Hepatocyte (in vitro differentiated cells): Measurements from ENCODE around the gene PLCL2. TPM values are rescaled to one million over a fixed set of nuclear protein-coding genes. Genes with fewer than 3 reads are reported as not detected.

Experiments used
- DNase-seq: peaks from one replicate; pipeline ENCODE4 v3.0.0-alpha.2; 2016; ENCODE audit warnings: low spot score
- H2AFZ ChIP-seq: fragments of 200-600 bp; sonication (generic); 2 replicates; pipeline ENCODE4 v1.6.0; 2016; ENCODE audit warnings: antibody characterized with exemption, mild to moderate bottlenecking
- H3K27ac ChIP-seq: fragments of 200-600 bp; sonication (generic); 2 replicates; pipeline ENCODE4 v1.5.1; 2016; ENCODE audit warnings: mild to moderate bottlenecking
- H3K27me3 ChIP-seq: fragments of 200-600 bp; sonication (generic); 2 replicates; pipeline ENCODE4 v1.6.1; 2016
- H3K36me3 ChIP-seq: fragments of 200-600 bp; sonication (generic); replicated peaks from 2 replicates; pipeline ENCODE4 v1.5.1; 2016; ENCODE audit warnings: low read depth; ENCODE audit not compliant: insufficient read depth
- H3K4me1 ChIP-seq: fragments of 200-600 bp; sonication (generic); 2 replicates; pipeline ENCODE4 v1.5.1; 2016; ENCODE audit warnings: mild to moderate bottlenecking, moderate library complexity; ENCODE audit not compliant: insufficient read depth
- H3K4me2 ChIP-seq: fragments of 200-600 bp; sonication (generic); 2 replicates; pipeline ENCODE4 v1.6.0; 2016
- H3K4me3 ChIP-seq: fragments of 200-600 bp; sonication (generic); 2 replicates; pipeline ENCODE4 v1.5.1; 2016; ENCODE audit warnings: mild to moderate bottlenecking
- H3K79me2 ChIP-seq: fragments of 200-600 bp; sonication (generic); 2 replicates; pipeline ENCODE4 v1.6.0; 2017; ENCODE audit warnings: mild to moderate bottlenecking
- H3K9me2 ChIP-seq: fragments of 200-600 bp; sonication (generic); replicated peaks from 2 replicates; pipeline ENCODE4 v1.6.0; 2017; ENCODE audit warnings: mild to moderate bottlenecking; ENCODE audit not compliant: insufficient read depth
- H3K9me3 ChIP-seq: fragments of 200-600 bp; sonication (generic); 2 replicates; pipeline ENCODE4 v1.5.1; 2016; ENCODE audit warnings: low read depth, mild to moderate bottlenecking
- H4K20me1 ChIP-seq: fragments of 200-600 bp; sonication (generic); 2 replicates; pipeline ENCODE4 v1.6.0; 2016; ENCODE audit warnings: mild to moderate bottlenecking; ENCODE audit not compliant: insufficient read depth, poor library complexity, severe bottlenecking
- EZH2 ChIP-seq: fragments of 200-600 bp; sonication (generic); IDR thresholded peaks from 2 replicates; pipeline ENCODE4 v1.6.1; 2016; ENCODE audit warnings: antibody characterized with exemption, mild to moderate bottlenecking, borderline replicate concordance
- EZH2phosphoT487 ChIP-seq: fragments of 200-600 bp; sonication (generic); IDR thresholded peaks from one replicate; pipeline ENCODE4 v1.6.1; 2018; ENCODE audit warnings: antibody characterized with exemption, mild to moderate bottlenecking, low read depth, moderate library complexity; ENCODE audit not compliant: unreplicated experiment, severe bottlenecking
- WGBS: methylation state at CpG from one replicate; pipeline ENCODE4 v1.1.6; 2016; ENCODE audit warnings: low lambda C conversion rate; ENCODE audit errors: missing lambda C conversion rate; 5-methylcytosine and 5-hydroxymethylcytosine counted together
- polyA plus RNA-seq: library from polyadenylated mRNA; unstranded; fragments of >200 nt; fragmentation: Nextera tagmentation; extraction: Ambion mirVana; gene quantifications from 2 replicates; pipeline ENCODE4 v1.2.1, GENCODE V29; 2016
- total RNA-seq: library from RNA; depleted of rRNA; stranded (reverse); fragments of >200 nt; gene quantifications from 2 replicates; pipeline ENCODE4 v1.2.3, GENCODE V29; 2014
- TF ChIP-seq, protein P1 (sequence below): fragments of 200-600 bp; sonication (generic); IDR thresholded peaks from 2 replicates; pipeline ENCODE4 v1.5.1; 2016; ENCODE audit warnings: antibody characterized with exemption, mild to moderate bottlenecking; ENCODE audit not compliant: poor library complexity

Gene PLCL2
- total and polyA plus RNA-seq, 2 experiments from 2014 or later: 3.2 to 14.2 TPM

DNA sequence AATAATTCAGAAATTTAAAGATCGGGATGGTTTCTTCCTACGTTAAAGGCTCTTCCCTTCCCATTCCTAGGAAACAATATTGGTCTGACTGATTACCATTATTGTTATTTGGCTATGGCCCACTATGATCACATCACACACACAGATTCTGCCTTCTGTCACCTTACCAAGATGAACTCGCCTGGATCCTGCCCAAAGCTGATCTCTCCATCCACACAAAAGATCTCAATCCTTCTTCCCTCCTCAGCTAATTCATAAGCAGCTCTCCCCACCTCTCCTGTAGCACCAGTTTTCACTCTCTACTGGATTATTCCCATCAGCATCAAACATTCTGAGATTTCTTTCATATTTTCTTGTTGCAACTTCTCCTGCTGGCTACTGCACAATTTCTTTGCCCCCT is 25.0 kb downstream of the PLCL2 start:
- no peaks in the 10 kb centered on the region for H3K9me3 ChIP-seq
- H3K79me2 ChIP-seq: peaks cover 33% of the 10 kb centered on the region
- no peaks in the 10 kb centered on the region for H3K9me2 ChIP-seq
- H3K27ac ChIP-seq: no peak overlapping the region
- no peak overlapping the region for H3K4me2 ChIP-seq
- DNase-seq: no peak
- peaks cover 17% of the 10 kb centered on the region for H3K4me1 ChIP-seq
- no peaks in the 10 kb centered on the region for H3K36me3 ChIP-seq
- TF ChIP-seq, protein P1, sequence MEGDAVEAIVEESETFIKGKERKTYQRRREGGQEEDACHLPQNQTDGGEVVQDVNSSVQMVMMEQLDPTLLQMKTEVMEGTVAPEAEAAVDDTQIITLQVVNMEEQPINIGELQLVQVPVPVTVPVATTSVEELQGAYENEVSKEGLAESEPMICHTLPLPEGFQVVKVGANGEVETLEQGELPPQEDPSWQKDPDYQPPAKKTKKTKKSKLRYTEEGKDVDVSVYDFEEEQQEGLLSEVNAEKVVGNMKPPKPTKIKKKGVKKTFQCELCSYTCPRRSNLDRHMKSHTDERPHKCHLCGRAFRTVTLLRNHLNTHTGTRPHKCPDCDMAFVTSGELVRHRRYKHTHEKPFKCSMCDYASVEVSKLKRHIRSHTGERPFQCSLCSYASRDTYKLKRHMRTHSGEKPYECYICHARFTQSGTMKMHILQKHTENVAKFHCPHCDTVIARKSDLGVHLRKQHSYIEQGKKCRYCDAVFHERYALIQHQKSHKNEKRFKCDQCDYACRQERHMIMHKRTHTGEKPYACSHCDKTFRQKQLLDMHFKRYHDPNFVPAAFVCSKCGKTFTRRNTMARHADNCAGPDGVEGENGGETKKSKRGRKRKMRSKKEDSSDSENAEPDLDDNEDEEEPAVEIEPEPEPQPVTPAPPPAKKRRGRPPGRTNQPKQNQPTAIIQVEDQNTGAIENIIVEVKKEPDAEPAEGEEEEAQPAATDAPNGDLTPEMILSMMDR: no peak
- no peak overlapping the region for H2AFZ ChIP-seq
- H3K4me3 ChIP-seq: no peak overlapping the region
- no peaks in the 10 kb centered on the region for H4K20me1 ChIP-seq
- WGBS: 93% methylated on average over 3 of the region's 3 CpGs
- H3K27me3 ChIP-seq: no peaks in the 10 kb centered on the region

GRCh38 chr3:16910207-16910606 is 25.5 kb downstream of the PLCL2 start:
- 92% methylated on average over 3 of the region's 3 CpGs for WGBS
- Histone ChIP-seq H4K20me1 (no peaks in the 10 kb centered on the region), H3K9me3 (no peaks in the 10 kb centered on the region), H3K27me3 (no peaks in the 10 kb centered on the region), H3K4me1 (peaks cover 17% of the 10 kb centered on the region), H3K79me2 (peaks cover 37% of the 10 kb centered on the region), H3K4me2 (no peak overlapping the region), H3K27ac (no peak overlapping the region), H3K9me2 (no peaks in the 10 kb centered on the region), H2AFZ (no peak overlapping the region), H3K36me3 (no peaks in the 10 kb centered on the region), H3K4me3 (no peak overlapping the region)
- TF ChIP-seq EZH2phosphoT487 (no peak), EZH2 (no peak)
- TF ChIP-seq, protein P1: no peak
- no peak for DNase-seq

DNA sequence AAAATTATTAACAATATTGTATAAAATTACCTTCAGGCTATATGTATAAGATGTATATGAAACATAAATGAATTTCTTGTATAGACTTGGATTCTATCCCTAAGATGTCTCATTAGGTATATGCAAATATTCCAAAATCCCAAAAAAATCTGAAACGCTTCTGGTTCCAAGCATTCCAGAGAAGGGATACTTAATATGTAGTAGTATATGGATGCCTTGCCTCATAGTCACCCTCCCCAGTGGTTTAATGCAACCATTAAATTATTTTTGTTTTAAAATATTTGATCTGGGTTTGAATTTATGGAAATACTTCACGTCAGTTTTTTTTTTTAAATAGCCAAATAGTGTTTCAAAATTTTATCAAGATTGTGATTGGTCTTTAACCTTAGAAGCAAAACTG is 27.2 kb downstream of the PLCL2 start:
- 96% methylated on average over 2 of the region's 2 CpGs for WGBS
- H3K4me2 ChIP-seq: no peak overlapping the region
- H3K4me3 ChIP-seq: no peak overlapping the region
- H3K27ac ChIP-seq: no peak overlapping the region
- no peaks in the 10 kb centered on the region for H3K9me3 ChIP-seq
- no peaks in the 10 kb centered on the region for H3K27me3 ChIP-seq
- H4K20me1 ChIP-seq: no peaks in the 10 kb centered on the region
- H3K79me2 ChIP-seq: peaks cover 39% of the 10 kb centered on the region
- peaks cover 10% of the 10 kb centered on the region for H3K4me1 ChIP-seq
- no peaks in the 10 kb centered on the region for H3K36me3 ChIP-seq
- no peak overlapping the region for H2AFZ ChIP-seq
- TF ChIP-seq, protein P1: no peak
- DNase-seq: no peak
- no peaks in the 10 kb centered on the region for H3K9me2 ChIP-seq
